Measurements from ENCODE around the gene RPL21. TPM values are rescaled to one million over a fixed set of nuclear protein-coding genes. Genes with fewer than 3 reads are reported as not detected.
"Not testable (repeated sequence)": the region's sequence is repeated elsewhere in the genome, so short reads cannot be mapped to it uniquely, and the experiment has no call there.

The RPL21 gene
- polyA plus RNA-seq, 3 donors, result 1,311 to 1,781 (median 1,417) TPM

- Histone ChIP-seq H3K27me3 (ENCODE audit: control insufficient read depth in 2 of 2, insufficient read depth in 2 of 2, low read length in 2 of 2) (no peaks in the 10 kb centered on the region), H3K27ac (ENCODE audit: low read depth in 1 of 2, low read length in 2 of 2) (no peak overlapping the region), H2AFZ (ENCODE audit: insufficient read depth, low read depth, low read length, poor library complexity, severe bottlenecking) (no peak overlapping the region), H4K20me1 (ENCODE audit: insufficient read depth, low read length) (no peaks in the 10 kb centered on the region), H3K79me2 (ENCODE audit: insufficient read depth, low read length) (no peaks in the 10 kb centered on the region), H3K36me3 (replicated peaks in 1 of 2; ENCODE audit: control insufficient read depth in 1 of 2, insufficient read depth in 2 of 2, low read length in 2 of 2) (no peaks in the 10 kb centered on the region), H3K4me2 (replicated peaks; ENCODE audit: extremely low read depth, low read length, poor library complexity, severe bottlenecking) (no peak overlapping the region), H3K9ac (ENCODE audit: insufficient read depth, low read length, poor library complexity, severe bottlenecking) (no peak overlapping the region), H3K4me3 (replicated peaks in 1 of 3; ENCODE audit: low read depth in 2 of 3, low read length in 3 of 3) (no peak overlapping the region), H3K9me3 (replicated peaks in 1 of 2; ENCODE audit: control insufficient read depth in 1 of 2, insufficient read depth in 1 of 2, low read length in 2 of 2) (no peaks in the 10 kb centered on the region), H3K4me1 (ENCODE audit: control insufficient read depth in 1 of 2, insufficient read depth in 2 of 2, low read length in 2 of 2) (no peaks in the 10 kb centered on the region)
- Mint-ChIP-seq H3K27ac (no peak overlapping the region), H3K36me3 (no peaks in the 10 kb centered on the region), H3K9me3 (no peaks in the 10 kb centered on the region), H3K4me3 (no peak overlapping the region), H3K4me1 (no peaks in the 10 kb centered on the region), H3K27me3 (ENCODE audit: low read depth in 3 of 3) (peaks cover 0 to 3% (median 0%) of the 10 kb centered on the region in 3 donors)
- intact Hi-C loops (cut with micrococcal nuclease), result no loop called here
- no peak for DNase-seq
- TF ChIP-seq CTCF (IDR thresholded peaks at IDR 0.05), result no peak
- 93% methylated on average over 3 of the region's 4 CpGs for WGBS (ENCODE audit: insufficient coverage)
Observed at GRCh38 chr13:27290715-27291114, 39.4 kb downstream of the RPL21 start.

GRCh38 chr13:27291967-27292366 lies 40.6 kb downstream of the RPL21 start:
- H3K79me2 ChIP-seq (ENCODE audit: insufficient read depth, low read length); H4K20me1 ChIP-seq (ENCODE audit: insufficient read depth, low read length); H3K4me1 ChIP-seq (ENCODE audit: control insufficient read depth in 1 of 2, insufficient read depth in 2 of 2, low read length in 2 of 2); H3K27me3 ChIP-seq (ENCODE audit: control insufficient read depth in 2 of 2, insufficient read depth in 2 of 2, low read length in 2 of 2); H3K27me3 Mint-ChIP-seq (ENCODE audit: low read depth in 3 of 3); H3K36me3 Mint-ChIP-seq; H3K27ac Mint-ChIP-seq; H3K9me3 ChIP-seq (replicated peaks in 1 of 2; ENCODE audit: control insufficient read depth in 1 of 2, insufficient read depth in 1 of 2, low read length in 2 of 2); H3K4me2 ChIP-seq (replicated peaks; ENCODE audit: extremely low read depth, low read length, poor library complexity, severe bottlenecking); intact Hi-C loops (cut with micrococcal nuclease); H3K9me3 Mint-ChIP-seq; H3K4me3 Mint-ChIP-seq; H3K36me3 ChIP-seq (replicated peaks in 1 of 2; ENCODE audit: control insufficient read depth in 1 of 2, insufficient read depth in 2 of 2, low read length in 2 of 2); H3K9ac ChIP-seq (ENCODE audit: insufficient read depth, low read length, poor library complexity, severe bottlenecking); H2AFZ ChIP-seq (ENCODE audit: insufficient read depth, low read depth, low read length, poor library complexity, severe bottlenecking); H3K4me3 ChIP-seq (replicated peaks in 1 of 3; ENCODE audit: low read depth in 2 of 3, low read length in 3 of 3); DNase-seq; H3K4me1 Mint-ChIP-seq; H3K27ac ChIP-seq (ENCODE audit: low read depth in 1 of 2, low read length in 2 of 2): not testable (repeated sequence)
- no CpG with 5 or more reads among the region's 8 CpGs for WGBS (ENCODE audit: insufficient coverage)
